Body of pancreas (tissue), 2 donors: ENCODE measurements around the gene OOSP4A. TPM values are rescaled to one million over a fixed set of nuclear protein-coding genes. Genes with fewer than 3 reads are reported as not detected.

Source experiments
- total RNA-seq, 2 donors: library from RNA; depleted of rRNA; stranded (reverse); fragments of >200 nt; gene quantifications; one replicate each; pipeline ENCODE4 v1.1.0, GENCODE V29; 2016

OOSP4A gene
- total RNA-seq, 2 donors from 2014 or later, result not detected

Other genes with a start within 250 kb of the OOSP4A start
- 10 to 100 TPM; 31.6 to 56.7 TPM for gene STX3, start 208.7 kb upstream of the OOSP4A start, total RNA-seq
- 10 to 100 TPM; 29.7 to 31.1 TPM for gene MRPL16, start 153.3 kb upstream of the OOSP4A start, total RNA-seq
- not detected for gene CBLIF, start 118.5 kb upstream of the OOSP4A start, total RNA-seq
- 1 to 10 TPM in 1 of 2 donors, not detected in 1; 1.3 TPM for gene TCN1, start 97.5 kb upstream of the OOSP4A start, total RNA-seq
- not detected for gene OOSP3, start 85.3 kb upstream of the OOSP4A start, total RNA-seq
- gene OOSP1, start 25.6 kb upstream of the OOSP4A start, total RNA-seq, result not detected
- gene OOSP4B, start 53.1 kb downstream of the OOSP4A start, total RNA-seq, result not detected
- gene OOSP2, start 76.4 kb downstream of the OOSP4A start, total RNA-seq, result not detected
- not detected for gene MS4A3, start 92.6 kb downstream of the OOSP4A start, total RNA-seq
- gene MS4A2, start 124.6 kb downstream of the OOSP4A start, total RNA-seq, result under 1 TPM; 0.26 to 0.33 TPM
- 10 to 100 TPM in 1 of 2 donors, 1 to 10 TPM in 1; 5.9 to 24.9 TPM for gene MS4A6A, start 219.1 kb downstream of the OOSP4A start, total RNA-seq